Panc1 (cell line): ENCODE data around the gene AHRR.

Experiments
- CTCF ChIP-seq: fragments of 450-650 bp; IDR thresholded peaks from 2 replicates; pipeline ENCODE4 v1.5.1; 2017; ENCODE audit warnings: mild to moderate bottlenecking
- POLR2AphosphoS5 ChIP-seq: IDR thresholded peaks from 2 replicates; pipeline ENCODE4 v1.6.1; 2012; ENCODE audit warnings: mild to moderate bottlenecking, low read depth, low read length, moderate library complexity
- SIN3A ChIP-seq: IDR thresholded peaks from 2 replicates; pipeline ENCODE4 v1.6.1; 2012; ENCODE audit warnings: low read depth, mild to moderate bottlenecking, low read length, moderate library complexity, borderline replicate concordance; ENCODE audit not compliant: insufficient read depth
- TF ChIP-seq, protein P1 (sequence below), 2 experiments: IDR thresholded peaks; 2 replicates each; pipeline ENCODE4 v1.6.1; 2011 to 2012; ENCODE audit warnings: low read depth in 2 of 2, control low read depth in 1 of 2, low read length in 1 of 2, mild to moderate bottlenecking in 1 of 2, moderate library complexity in 1 of 2; ENCODE audit not compliant: insufficient read depth in 1 of 2

GRCh38 chr5:423626-424261 is 102.2 kb downstream of the AHRR start:
- TF ChIP-seq CTCF (no peak), SIN3A (no peak), POLR2AphosphoS5 (no peak)
- TF ChIP-seq, protein P1, sequence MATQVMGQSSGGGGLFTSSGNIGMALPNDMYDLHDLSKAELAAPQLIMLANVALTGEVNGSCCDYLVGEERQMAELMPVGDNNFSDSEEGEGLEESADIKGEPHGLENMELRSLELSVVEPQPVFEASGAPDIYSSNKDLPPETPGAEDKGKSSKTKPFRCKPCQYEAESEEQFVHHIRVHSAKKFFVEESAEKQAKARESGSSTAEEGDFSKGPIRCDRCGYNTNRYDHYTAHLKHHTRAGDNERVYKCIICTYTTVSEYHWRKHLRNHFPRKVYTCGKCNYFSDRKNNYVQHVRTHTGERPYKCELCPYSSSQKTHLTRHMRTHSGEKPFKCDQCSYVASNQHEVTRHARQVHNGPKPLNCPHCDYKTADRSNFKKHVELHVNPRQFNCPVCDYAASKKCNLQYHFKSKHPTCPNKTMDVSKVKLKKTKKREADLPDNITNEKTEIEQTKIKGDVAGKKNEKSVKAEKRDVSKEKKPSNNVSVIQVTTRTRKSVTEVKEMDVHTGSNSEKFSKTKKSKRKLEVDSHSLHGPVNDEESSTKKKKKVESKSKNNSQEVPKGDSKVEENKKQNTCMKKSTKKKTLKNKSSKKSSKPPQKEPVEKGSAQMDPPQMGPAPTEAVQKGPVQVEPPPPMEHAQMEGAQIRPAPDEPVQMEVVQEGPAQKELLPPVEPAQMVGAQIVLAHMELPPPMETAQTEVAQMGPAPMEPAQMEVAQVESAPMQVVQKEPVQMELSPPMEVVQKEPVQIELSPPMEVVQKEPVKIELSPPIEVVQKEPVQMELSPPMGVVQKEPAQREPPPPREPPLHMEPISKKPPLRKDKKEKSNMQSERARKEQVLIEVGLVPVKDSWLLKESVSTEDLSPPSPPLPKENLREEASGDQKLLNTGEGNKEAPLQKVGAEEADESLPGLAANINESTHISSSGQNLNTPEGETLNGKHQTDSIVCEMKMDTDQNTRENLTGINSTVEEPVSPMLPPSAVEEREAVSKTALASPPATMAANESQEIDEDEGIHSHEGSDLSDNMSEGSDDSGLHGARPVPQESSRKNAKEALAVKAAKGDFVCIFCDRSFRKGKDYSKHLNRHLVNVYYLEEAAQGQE (IDR thresholded peaks at IDR 0.05; ENCODE audit: insufficient read depth in 1 of 2, low read depth in 2 of 2, low read length in 1 of 2), result no peak
